Cardiac fibroblast (primary cell): Measurements from ENCODE around the gene RNF11.

Experiments
- DNase-seq, 2 donors: peaks; one replicate each; pipeline versions ENCODE4 v3.0.0 to v3.0.0-alpha.2; 2010; ENCODE audit warnings: low read depth in 2 of 2
- H3K4me3 ChIP-seq, 2 donors: replicated peaks in 1 of 2; 1 replicate in 1 of 2; 2 replicates in 1 of 2; pipeline ENCODE4 v1.5.1; 2011; ENCODE audit warnings: low read depth in 2 of 2, low read length in 2 of 2, mild to moderate bottlenecking in 2 of 2, moderate library complexity in 1 of 2
- TF ChIP-seq, protein P1 (sequence below): IDR thresholded peaks from one replicate; pipeline ENCODE4 v1.5.1; 2011; ENCODE audit warnings: low read depth, mild to moderate bottlenecking, low read length, inconsistent platforms

The RNF11 gene

DNA sequence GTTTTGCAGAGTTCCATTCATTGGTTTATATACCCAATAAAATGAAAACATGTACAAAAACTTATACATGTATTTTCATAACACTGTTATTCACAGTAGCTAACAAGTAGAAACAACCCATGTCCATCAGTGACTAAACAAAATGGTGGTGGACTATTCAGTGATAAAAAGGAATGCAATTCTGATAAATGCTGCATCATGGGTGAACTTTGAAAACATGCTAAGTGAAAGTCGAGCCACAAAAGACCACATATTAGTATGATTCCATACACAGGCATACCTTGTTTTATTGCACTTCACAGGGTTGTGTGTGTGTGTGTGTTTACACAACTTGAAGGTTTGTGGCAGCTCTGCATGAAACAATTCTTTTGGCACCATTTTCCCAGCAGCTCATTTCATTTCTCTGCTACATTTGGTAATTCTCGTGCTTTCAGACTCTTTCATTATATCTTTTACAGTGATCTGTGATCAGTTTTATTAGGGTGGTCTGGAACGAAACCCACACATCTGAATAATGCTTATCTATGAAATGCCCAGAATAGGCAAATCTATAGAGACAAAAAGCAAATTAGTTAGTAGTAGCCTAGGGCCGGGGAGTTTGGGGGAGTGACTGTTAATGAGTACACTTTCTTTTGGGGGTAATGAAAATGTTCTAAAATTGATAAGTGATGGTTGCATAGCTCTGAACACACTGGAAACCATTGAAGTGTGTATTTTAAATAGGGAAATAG, 27.2 kb downstream of the RNF11 start:
- H3K4me3 ChIP-seq = no peak overlapping the region
- no peak for DNase-seq
- TF ChIP-seq, protein P1, sequence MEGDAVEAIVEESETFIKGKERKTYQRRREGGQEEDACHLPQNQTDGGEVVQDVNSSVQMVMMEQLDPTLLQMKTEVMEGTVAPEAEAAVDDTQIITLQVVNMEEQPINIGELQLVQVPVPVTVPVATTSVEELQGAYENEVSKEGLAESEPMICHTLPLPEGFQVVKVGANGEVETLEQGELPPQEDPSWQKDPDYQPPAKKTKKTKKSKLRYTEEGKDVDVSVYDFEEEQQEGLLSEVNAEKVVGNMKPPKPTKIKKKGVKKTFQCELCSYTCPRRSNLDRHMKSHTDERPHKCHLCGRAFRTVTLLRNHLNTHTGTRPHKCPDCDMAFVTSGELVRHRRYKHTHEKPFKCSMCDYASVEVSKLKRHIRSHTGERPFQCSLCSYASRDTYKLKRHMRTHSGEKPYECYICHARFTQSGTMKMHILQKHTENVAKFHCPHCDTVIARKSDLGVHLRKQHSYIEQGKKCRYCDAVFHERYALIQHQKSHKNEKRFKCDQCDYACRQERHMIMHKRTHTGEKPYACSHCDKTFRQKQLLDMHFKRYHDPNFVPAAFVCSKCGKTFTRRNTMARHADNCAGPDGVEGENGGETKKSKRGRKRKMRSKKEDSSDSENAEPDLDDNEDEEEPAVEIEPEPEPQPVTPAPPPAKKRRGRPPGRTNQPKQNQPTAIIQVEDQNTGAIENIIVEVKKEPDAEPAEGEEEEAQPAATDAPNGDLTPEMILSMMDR = no peak

DNA sequence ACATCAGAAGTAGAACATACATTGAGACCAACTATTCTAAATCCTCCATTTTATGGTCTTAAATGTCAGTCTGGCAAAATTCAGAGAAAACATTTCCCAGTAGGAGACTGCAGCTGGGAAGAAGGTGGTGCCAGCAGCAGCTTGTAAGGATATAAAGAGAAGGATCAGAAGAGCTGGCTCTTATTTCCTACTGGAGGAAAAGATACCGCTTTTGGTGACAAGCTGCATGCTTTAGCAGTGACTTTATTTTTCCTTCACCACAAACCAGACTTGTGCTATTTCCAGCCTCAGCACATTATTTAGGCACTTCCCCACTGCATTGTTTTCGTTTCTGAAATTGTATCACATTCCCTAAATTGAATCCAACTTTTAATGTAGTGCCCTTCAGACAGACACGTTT, 28.4 kb downstream of the RNF11 start:
- TF ChIP-seq, protein P1 = no peak
- DNase-seq = peak; percentile 89
- H3K4me3 ChIP-seq = no peak overlapping the region

DNA sequence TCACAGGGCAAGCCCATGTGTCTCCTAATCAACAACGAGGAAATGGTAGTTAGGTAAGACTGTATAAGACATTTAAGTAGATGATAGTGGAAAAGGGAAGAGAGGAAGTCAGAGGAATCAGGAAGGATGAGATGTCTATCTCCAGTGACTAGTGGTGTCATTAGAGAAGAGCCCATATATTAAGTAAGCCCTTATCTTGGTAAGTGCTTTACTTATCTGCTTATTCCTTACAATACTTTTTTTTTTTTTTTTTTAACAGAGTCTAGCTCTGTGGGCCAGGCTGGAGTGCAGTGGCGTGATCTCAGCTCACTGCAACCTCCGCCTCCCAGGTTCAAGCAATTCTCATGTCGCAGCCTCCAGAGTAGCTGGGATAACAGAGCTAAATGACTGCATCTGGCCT, 29.5 kb downstream of the RNF11 start:
- no peak for DNase-seq
- no peak overlapping the region for H3K4me3 ChIP-seq
- TF ChIP-seq, protein P1 = no peak

DNA sequence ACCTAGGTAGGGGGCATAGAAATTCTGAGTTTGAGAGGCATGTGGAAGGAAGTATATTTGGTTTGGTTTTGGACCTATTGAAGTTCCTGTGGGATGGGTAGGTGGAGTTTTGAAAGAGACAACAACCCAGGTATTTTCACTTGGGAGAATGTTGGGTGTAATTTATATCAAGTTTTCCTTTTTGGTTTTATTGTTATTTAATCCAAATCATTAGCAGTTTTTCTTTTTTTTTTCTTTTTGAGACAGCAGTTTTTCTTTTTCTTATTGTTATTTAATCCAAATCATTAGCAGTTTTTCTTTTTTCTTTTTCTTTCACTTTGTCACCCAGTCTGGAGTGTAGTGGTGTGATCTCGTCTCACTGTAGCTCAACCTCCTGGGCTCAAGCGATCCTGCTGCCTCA, 30.1 kb downstream of the RNF11 start:
- no peak overlapping the region for H3K4me3 ChIP-seq
- TF ChIP-seq, protein P1 = no peak
- DNase-seq = no peak

DNA sequence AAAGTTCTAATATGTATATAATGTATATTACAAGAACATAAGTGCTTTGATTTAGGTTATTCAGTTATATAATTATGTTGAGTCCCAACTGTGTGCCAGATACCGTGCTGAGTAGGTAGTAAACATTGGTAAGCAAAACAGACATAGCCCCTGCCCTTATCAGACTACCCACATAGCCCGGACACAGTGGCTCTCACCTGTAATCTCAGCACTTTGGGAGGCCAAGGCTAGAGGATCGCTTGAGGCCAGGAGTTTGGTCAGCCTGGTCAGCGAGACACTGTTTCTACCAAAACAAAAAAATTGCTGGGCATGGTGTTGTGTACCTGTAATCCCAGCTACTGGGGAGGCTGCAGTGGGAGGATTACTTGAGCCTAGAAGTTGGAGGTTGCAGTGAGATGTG, 30.7 kb downstream of the RNF11 start:
- H3K4me3 ChIP-seq = no peak overlapping the region
- no peak for DNase-seq
- TF ChIP-seq, protein P1 = no peak

DNA sequence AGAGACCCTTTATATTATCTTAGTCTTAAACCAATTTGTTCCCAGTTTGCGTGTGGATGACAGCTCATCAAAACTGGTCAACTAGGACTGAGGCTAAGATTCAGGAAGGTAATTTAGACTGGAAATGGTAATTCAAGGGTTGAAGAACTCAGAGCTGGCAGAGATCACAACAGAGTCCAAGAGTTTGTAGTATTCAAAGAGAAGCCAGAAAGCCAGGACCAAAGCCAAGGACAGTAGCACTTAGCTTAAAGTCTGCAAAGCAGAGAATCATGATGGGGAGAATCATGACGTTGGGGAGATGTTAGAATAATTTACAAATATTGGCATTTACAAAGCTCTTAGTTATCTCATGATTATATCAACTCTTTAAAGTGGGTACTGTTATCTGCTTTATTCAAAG, 32.6 kb downstream of the RNF11 start:
- TF ChIP-seq, protein P1 = no peak
- peak; percentile 14 to 30 for DNase-seq
- H3K4me3 ChIP-seq = no peak overlapping the region

DNA sequence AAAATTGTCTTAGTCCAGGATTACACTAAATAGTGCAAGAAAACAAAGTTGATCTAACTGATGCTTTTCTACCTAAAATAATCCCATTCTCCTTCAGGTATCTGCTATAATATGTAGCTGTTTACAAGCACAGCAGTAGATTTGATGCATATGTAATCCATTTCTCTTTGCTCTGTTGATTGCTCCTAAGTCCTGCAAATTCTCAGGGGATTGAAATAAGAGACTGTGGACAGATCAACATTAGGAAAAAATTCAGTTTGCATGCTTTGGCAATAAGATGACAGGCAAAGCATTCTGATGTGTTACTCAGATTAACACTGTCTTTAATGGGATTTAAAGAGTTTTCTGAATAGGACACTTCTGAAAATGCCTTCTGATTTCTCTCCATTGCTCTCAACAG, 34.7 kb downstream of the RNF11 start:
- TF ChIP-seq, protein P1 = no peak
- H3K4me3 ChIP-seq = no peak overlapping the region
- peak; percentile 38 to 39 for DNase-seq
